ENCODE results near the gene MMS22L.

DNA sequence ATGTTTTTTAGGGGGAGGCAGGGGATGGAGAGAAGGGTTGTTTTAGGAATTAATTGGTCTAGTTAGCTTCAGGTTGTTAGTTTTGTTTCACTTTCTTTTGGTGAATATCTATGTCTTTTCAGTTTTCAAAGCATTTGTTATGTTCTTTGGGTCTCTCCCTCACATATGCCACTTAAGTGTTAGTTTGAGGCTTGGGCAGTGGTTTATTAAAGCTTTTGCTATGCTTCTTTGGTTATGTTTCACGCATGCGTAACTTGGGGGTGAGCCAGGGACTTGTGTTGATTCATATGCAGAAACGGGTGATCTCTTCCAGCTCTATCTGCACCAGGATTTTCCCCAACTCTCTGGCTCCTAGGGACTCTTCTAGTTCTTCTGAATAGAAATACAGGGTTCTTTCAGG, 11.4 kb upstream of the MMS22L start:
- TF ChIP-seq, protein P1, sequence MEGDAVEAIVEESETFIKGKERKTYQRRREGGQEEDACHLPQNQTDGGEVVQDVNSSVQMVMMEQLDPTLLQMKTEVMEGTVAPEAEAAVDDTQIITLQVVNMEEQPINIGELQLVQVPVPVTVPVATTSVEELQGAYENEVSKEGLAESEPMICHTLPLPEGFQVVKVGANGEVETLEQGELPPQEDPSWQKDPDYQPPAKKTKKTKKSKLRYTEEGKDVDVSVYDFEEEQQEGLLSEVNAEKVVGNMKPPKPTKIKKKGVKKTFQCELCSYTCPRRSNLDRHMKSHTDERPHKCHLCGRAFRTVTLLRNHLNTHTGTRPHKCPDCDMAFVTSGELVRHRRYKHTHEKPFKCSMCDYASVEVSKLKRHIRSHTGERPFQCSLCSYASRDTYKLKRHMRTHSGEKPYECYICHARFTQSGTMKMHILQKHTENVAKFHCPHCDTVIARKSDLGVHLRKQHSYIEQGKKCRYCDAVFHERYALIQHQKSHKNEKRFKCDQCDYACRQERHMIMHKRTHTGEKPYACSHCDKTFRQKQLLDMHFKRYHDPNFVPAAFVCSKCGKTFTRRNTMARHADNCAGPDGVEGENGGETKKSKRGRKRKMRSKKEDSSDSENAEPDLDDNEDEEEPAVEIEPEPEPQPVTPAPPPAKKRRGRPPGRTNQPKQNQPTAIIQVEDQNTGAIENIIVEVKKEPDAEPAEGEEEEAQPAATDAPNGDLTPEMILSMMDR (IDR thresholded peaks at IDR 0.05; ENCODE audit: poor library complexity, severe bottlenecking): no peak
- TF ChIP-seq POLR2AphosphoS5 (IDR thresholded peaks at IDR 0.05) (no peak), MXI1 (conservative IDR thresholded peaks at IDR 0.05; ENCODE audit: poor library complexity, severe bottlenecking) (no peak), TAF1 (IDR thresholded peaks at IDR 0.05; ENCODE audit: low read depth) (no peak)

All from neural cell (in vitro differentiated cells).